Measurements from ENCODE around the gene RFX5.

Gene RFX5

GRCh38 chr1:151326619-151327222 lies 20.3 kb downstream of the RFX5 start:
- Histone ChIP-seq H3K36me3 (ENCODE audit: control insufficient read depth, insufficient read depth, low read length) (peaks cover 3% of the 10 kb centered on the region), H3K27ac (ENCODE audit: low read depth, low read length) (peak overlapping the region; percentile 79), H3K4me1 (ENCODE audit: control insufficient read depth, insufficient read depth, low read length) (peaks cover 12% of the 10 kb centered on the region), H3K4me3 (ENCODE audit: low read length) (peak overlapping the region; percentile 88), H3K27me3 (ENCODE audit: control insufficient read depth, insufficient read depth, low read length) (no peaks in the 10 kb centered on the region), H3K9ac (ENCODE audit: low read length) (peak overlapping the region; percentile 50)

GRCh38 chr1:151325646-151326429 lies 21.2 kb downstream of the RFX5 start:
- peak overlapping the region; percentile 88 for H3K4me3 ChIP-seq (ENCODE audit: low read length)

GRCh38 chr1:151325231-151325630 lies 21.8 kb downstream of the RFX5 start:
- Histone ChIP-seq H3K27ac (ENCODE audit: low read depth, low read length) (no peak overlapping the region), H3K36me3 (ENCODE audit: control insufficient read depth, insufficient read depth, low read length) (peaks cover 9% of the 10 kb centered on the region), H3K4me3 (ENCODE audit: low read length) (no peak overlapping the region), H3K9ac (ENCODE audit: low read length) (no peak overlapping the region), H3K27me3 (ENCODE audit: control insufficient read depth, insufficient read depth, low read length) (no peaks in the 10 kb centered on the region), H3K4me1 (ENCODE audit: control insufficient read depth, insufficient read depth, low read length) (peaks cover 12% of the 10 kb centered on the region)

More at GRCh38 chr1:151325646-151326429, 21.2 kb downstream of the RFX5 start:
- peak overlapping the region; percentile 50 for H3K9ac ChIP-seq (ENCODE audit: low read length)
- peaks cover 5% of the 10 kb centered on the region for H3K36me3 ChIP-seq (ENCODE audit: control insufficient read depth, insufficient read depth, low read length)
- H3K27ac ChIP-seq (ENCODE audit: low read depth, low read length): peak overlapping the region; percentile 79
- H3K27me3 ChIP-seq (ENCODE audit: control insufficient read depth, insufficient read depth, low read length): no peaks in the 10 kb centered on the region
- H3K4me1 ChIP-seq (ENCODE audit: control insufficient read depth, insufficient read depth, low read length): peaks cover 12% of the 10 kb centered on the region

- Histone ChIP-seq H3K9ac (ENCODE audit: low read length) (no peak overlapping the region), H3K4me3 (ENCODE audit: low read length) (no peak overlapping the region), H3K4me1 (ENCODE audit: control insufficient read depth, insufficient read depth, low read length) (peaks cover 12% of the 10 kb centered on the region), H3K27ac (ENCODE audit: low read depth, low read length) (no peak overlapping the region), H3K36me3 (ENCODE audit: control insufficient read depth, insufficient read depth, low read length) (peaks cover 9% of the 10 kb centered on the region), H3K27me3 (ENCODE audit: control insufficient read depth, insufficient read depth, low read length) (no peaks in the 10 kb centered on the region)
Observed at GRCh38 chr1:151324390-151324930, 22.6 kb downstream of the RFX5 start.

GRCh38 chr1:151318975-151319374 lies 28.1 kb downstream of the RFX5 start:
- Histone ChIP-seq H3K4me1 (ENCODE audit: control insufficient read depth, insufficient read depth, low read length) (no peaks in the 10 kb centered on the region), H3K4me3 (ENCODE audit: low read length) (no peak overlapping the region), H3K9ac (ENCODE audit: low read length) (no peak overlapping the region), H3K36me3 (ENCODE audit: control insufficient read depth, insufficient read depth, low read length) (peaks cover 15% of the 10 kb centered on the region), H3K27me3 (ENCODE audit: control insufficient read depth, insufficient read depth, low read length) (no peaks in the 10 kb centered on the region), H3K27ac (ENCODE audit: low read depth, low read length) (no peak overlapping the region)

- no peak overlapping the region for H3K27ac ChIP-seq (ENCODE audit: low read depth, low read length)
- peaks cover 16% of the 10 kb centered on the region for H3K4me1 ChIP-seq (ENCODE audit: control insufficient read depth, insufficient read depth, low read length)
- H3K36me3 ChIP-seq (ENCODE audit: control insufficient read depth, insufficient read depth, low read length): peaks cover 21% of the 10 kb centered on the region
- no peak overlapping the region for H3K4me3 ChIP-seq (ENCODE audit: low read length)
- H3K27me3 ChIP-seq (ENCODE audit: control insufficient read depth, insufficient read depth, low read length): no peaks in the 10 kb centered on the region
- no peak overlapping the region for H3K9ac ChIP-seq (ENCODE audit: low read length)
Observed at GRCh38 chr1:151315565-151316235, 31.4 kb downstream of the RFX5 start.

GRCh38 chr1:151314137-151314875 lies 32.7 kb downstream of the RFX5 start:
- Histone ChIP-seq H3K27me3 (ENCODE audit: control insufficient read depth, insufficient read depth, low read length) (no peaks in the 10 kb centered on the region), H3K36me3 (ENCODE audit: control insufficient read depth, insufficient read depth, low read length) (peaks cover 18% of the 10 kb centered on the region), H3K27ac (ENCODE audit: low read depth, low read length) (peak overlapping the region; percentile 42), H3K9ac (ENCODE audit: low read length) (no peak overlapping the region), H3K4me3 (ENCODE audit: low read length) (no peak overlapping the region), H3K4me1 (ENCODE audit: control insufficient read depth, insufficient read depth, low read length) (peaks cover 18% of the 10 kb centered on the region)

GRCh38 chr1:151313501-151313900 lies 33.6 kb downstream of the RFX5 start:
- H3K9ac ChIP-seq (ENCODE audit: low read length): no peak overlapping the region
- H3K27ac ChIP-seq (ENCODE audit: low read depth, low read length): peak overlapping the region; percentile 42
- H3K4me3 ChIP-seq (ENCODE audit: low read length): no peak overlapping the region
- no peaks in the 10 kb centered on the region for H3K27me3 ChIP-seq (ENCODE audit: control insufficient read depth, insufficient read depth, low read length)
- H3K36me3 ChIP-seq (ENCODE audit: control insufficient read depth, insufficient read depth, low read length): peaks cover 24% of the 10 kb centered on the region
- peaks cover 18% of the 10 kb centered on the region for H3K4me1 ChIP-seq (ENCODE audit: control insufficient read depth, insufficient read depth, low read length)

- peaks cover 29% of the 10 kb centered on the region for H3K36me3 ChIP-seq (ENCODE audit: control insufficient read depth, insufficient read depth, low read length)
- no peak overlapping the region for H3K27ac ChIP-seq (ENCODE audit: low read depth, low read length)
- H3K9ac ChIP-seq (ENCODE audit: low read length): no peak overlapping the region
- H3K27me3 ChIP-seq (ENCODE audit: control insufficient read depth, insufficient read depth, low read length): no peaks in the 10 kb centered on the region
- no peak overlapping the region for H3K4me3 ChIP-seq (ENCODE audit: low read length)
- peaks cover 18% of the 10 kb centered on the region for H3K4me1 ChIP-seq (ENCODE audit: control insufficient read depth, insufficient read depth, low read length)
Observed at GRCh38 chr1:151312826-151313225, 34.2 kb downstream of the RFX5 start.

GRCh38 chr1:151312411-151312810 lies 34.6 kb downstream of the RFX5 start:
- peaks cover 18% of the 10 kb centered on the region for H3K4me1 ChIP-seq (ENCODE audit: control insufficient read depth, insufficient read depth, low read length)
- H3K36me3 ChIP-seq (ENCODE audit: control insufficient read depth, insufficient read depth, low read length): peaks cover 33% of the 10 kb centered on the region
- H3K9ac ChIP-seq (ENCODE audit: low read length): no peak overlapping the region
- H3K27ac ChIP-seq (ENCODE audit: low read depth, low read length): peak overlapping the region; percentile 64
- H3K4me3 ChIP-seq (ENCODE audit: low read length): no peak overlapping the region
- H3K27me3 ChIP-seq (ENCODE audit: control insufficient read depth, insufficient read depth, low read length): no peaks in the 10 kb centered on the region

GRCh38 chr1:151311589-151312331 lies 35.3 kb downstream of the RFX5 start:
- Histone ChIP-seq H3K36me3 (ENCODE audit: control insufficient read depth, insufficient read depth, low read length) (peaks cover 38% of the 10 kb centered on the region), H3K9ac (ENCODE audit: low read length) (no peak overlapping the region), H3K4me3 (ENCODE audit: low read length) (no peak overlapping the region), H3K4me1 (ENCODE audit: control insufficient read depth, insufficient read depth, low read length) (peaks cover 18% of the 10 kb centered on the region), H3K27ac (ENCODE audit: low read depth, low read length) (peak overlapping the region; percentile 64), H3K27me3 (ENCODE audit: control insufficient read depth, insufficient read depth, low read length) (no peaks in the 10 kb centered on the region)

Data from rectal smooth muscle tissue (tissue), 1 donor.